ENCODE results near the gene REPIN1.

REPIN1 gene

DNA sequence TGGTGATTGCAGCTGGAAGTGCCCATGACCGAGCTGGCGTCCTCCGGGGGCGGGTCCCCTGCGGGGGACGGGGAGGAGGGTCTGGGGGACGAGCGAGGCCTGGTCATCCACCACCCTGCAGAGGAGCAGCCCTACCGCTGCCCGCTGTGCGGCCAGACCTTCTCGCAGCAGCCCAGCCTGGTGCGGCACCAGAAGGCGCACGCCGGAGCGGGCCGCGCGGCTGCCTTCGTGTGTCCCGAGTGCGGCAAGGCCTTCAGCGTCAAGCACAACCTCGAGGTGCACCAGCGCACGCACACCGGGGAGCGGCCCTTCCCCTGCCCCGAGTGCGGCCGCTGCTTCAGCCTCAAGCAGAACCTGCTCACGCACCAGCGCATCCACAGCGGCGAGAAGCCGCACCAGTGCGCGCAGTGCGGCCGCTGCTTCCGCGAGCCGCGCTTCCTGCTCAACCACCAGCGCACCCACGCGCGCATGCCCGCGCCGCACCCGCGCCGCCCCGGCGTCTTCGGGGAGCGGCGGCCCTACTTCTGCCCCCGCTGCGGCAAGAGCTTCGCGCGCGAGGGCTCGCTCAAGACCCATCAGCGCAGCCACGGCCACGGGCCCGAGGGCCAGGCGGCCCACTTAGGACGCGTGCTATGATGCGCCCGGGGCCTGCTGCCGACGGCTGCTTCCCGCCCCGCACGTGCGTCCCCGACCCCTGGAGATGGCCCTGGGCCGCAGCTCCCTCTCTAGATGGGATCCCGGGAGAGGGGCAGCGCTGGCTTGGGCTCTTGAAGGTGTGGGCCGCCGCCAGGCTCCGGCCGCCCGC is 39.2 kb downstream of the REPIN1 start:
- ATAC-seq, result no peak
- no peak overlapping the region for H3K27ac Mint-ChIP-seq
- H3K4me1 Mint-ChIP-seq, result peaks cover 48% of the 10 kb centered on the region
- no peak overlapping the region for H3K4me3 Mint-ChIP-seq
- H3K27me3 Mint-ChIP-seq, result no peaks in the 10 kb centered on the region
- no peak for DNase-seq
- no peaks in the 10 kb centered on the region for H3K9me3 Mint-ChIP-seq

DNA sequence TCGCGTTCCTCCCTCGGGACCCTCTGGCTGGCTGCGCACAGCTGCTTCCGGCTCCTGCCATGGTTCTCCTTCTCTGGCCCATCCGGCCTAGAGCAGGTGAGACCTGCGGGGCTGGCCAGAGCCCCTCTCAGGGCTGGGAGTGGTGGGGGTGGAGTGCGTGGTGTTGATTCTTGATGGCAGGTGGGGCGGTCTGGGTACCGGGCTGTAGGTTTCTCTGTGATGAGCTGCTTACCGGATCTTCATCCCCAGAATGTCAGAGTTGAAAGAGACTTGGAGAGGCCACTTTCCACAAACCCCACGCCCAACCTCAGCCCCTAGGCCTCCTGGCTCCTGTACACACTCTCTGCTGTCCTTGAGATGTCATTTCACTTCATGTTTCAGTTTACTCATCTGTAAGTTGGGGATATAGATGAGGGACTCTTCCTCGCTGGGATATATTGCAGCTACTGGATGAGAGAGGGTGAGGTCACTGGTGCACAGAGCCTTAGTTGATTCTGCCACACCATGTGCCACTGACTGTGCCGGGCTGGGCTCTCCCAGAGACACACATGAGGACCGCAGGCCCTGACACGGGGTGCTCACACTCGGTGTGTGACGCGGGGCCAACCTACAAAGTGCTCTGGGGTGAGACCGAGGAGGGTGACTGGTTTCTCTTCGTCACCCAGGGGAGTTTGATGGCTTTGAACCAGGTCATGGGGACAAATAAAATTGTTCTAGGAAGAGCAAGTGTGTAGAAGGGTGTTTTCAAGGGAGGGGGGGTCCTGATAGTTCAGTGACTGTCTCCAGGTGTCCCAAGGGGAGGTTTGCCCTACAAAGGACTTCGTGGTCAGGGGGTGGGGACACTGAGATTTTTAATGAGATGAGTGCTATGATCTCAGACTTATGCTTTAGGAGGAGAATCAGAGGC is 40.0 kb downstream of the REPIN1 start:
- Mint-ChIP-seq H3K9me3 (no peaks in the 10 kb centered on the region), H3K27me3 (no peaks in the 10 kb centered on the region), H3K4me1 (peaks cover 39% of the 10 kb centered on the region), H3K4me3 (no peak overlapping the region), H3K27ac (peak overlapping the region; percentile 12 to 69)
- DNase-seq, result no peak
- no peak for ATAC-seq

DNA sequence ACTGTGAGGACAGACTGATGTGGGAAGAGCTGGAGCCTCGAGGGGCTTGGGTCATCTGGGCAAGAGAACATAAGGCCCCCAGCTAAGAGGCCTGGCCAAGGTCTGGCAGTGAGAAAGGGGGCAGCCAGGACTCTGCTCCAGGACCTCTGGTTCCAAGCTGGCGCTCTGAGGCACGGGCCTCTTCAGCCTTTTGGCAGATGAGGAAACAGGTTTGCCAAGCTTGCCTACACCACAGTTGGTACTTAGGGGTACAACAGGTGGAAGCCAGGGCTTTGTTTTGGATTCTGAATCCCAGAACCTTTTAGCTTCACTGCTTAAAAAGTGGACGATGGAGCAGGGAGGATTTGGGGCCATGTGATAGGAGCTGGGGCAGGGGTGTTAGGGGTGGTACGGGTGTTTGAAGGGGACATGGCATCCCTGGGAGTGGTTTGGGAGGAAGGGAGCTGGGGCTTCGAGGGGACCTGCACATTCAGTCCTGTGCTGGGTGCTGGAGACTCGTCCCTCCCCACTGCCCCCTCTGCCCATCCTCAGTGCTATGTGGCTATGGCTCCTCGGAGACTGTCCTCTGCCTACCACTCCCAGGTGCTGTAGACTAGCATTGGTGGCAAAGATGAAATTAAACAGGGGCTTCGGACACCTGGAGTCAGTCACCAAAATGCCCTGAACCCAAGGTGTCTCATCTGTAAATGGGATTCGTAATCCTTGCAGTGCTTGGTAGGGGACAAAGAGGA is 40.8 kb downstream of the REPIN1 start:
- peaks cover 33% of the 10 kb centered on the region for H3K4me1 Mint-ChIP-seq
- H3K9me3 Mint-ChIP-seq, result no peaks in the 10 kb centered on the region
- no peak for ATAC-seq
- no peaks in the 10 kb centered on the region for H3K27me3 Mint-ChIP-seq
- DNase-seq, result no peak
- H3K27ac Mint-ChIP-seq, result peak overlapping the region in 1 of 2 donors; percentile 69
- no peak overlapping the region for H3K4me3 Mint-ChIP-seq

DNA sequence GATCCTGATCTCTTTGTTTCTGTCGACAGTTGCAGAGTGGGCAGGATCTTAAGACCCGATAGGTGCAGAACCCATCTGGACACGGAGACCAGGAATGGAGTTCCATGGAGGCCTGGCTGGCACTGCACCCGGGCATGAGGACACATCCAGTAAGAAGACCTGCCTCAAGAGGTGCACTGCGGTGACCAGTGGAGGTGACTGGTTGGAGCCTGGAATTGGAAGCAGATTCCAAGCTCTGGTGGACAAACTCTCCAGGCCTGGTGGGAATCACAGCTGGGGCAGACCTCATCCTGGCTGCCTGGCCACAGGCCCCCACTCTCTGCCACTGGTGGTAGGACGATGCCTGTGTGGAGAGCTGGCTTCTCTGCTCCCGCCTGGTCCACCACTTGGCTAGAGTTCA is 41.5 kb downstream of the REPIN1 start:
- Mint-ChIP-seq H3K27ac (no peak overlapping the region), H3K27me3 (no peaks in the 10 kb centered on the region), H3K4me3 (no peak overlapping the region), H3K9me3 (no peaks in the 10 kb centered on the region), H3K4me1 (peaks cover 34% of the 10 kb centered on the region)
- DNase-seq, result no peak
- no peak for ATAC-seq

DNA sequence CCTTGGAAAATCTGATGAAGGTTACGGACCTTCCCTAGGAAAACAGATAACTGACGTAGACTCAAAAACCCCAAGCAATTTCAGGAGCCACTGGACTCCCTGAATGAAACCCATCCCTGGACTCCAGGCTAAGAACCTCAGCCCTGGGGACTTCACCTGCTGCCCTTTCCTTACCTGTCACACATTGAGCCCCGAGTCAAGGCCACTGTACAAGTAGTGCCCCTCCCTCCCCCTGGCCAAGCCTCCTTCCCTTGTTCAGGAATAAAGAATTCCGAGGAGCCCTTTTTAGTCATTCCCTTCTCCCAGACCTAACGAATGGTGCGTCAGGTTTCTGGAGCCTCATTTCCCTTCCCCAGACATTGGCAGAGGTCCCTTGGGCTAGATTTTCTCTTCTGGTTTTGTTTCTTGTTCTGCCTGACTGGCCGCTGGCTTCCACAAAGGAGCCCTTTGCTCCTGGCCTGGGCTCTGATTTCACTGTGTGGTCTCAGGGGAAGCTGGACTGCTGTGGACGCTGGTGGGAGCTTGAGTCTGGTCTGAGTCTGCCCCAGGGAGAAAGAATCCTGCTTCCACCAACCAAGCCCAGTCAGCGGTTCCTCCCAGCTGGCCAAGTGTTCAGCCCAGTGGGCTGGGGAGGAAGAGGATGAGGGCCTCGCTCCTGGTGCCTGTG is 42.2 kb downstream of the REPIN1 start:
- H3K9me3 Mint-ChIP-seq, result no peaks in the 10 kb centered on the region
- no peaks in the 10 kb centered on the region for H3K27me3 Mint-ChIP-seq
- H3K4me1 Mint-ChIP-seq, result peaks cover 30% of the 10 kb centered on the region
- no peak overlapping the region for H3K4me3 Mint-ChIP-seq
- ATAC-seq, result no peak
- no peak for DNase-seq
- H3K27ac Mint-ChIP-seq, result peak overlapping the region in 1 of 2 donors; percentile 52

DNA sequence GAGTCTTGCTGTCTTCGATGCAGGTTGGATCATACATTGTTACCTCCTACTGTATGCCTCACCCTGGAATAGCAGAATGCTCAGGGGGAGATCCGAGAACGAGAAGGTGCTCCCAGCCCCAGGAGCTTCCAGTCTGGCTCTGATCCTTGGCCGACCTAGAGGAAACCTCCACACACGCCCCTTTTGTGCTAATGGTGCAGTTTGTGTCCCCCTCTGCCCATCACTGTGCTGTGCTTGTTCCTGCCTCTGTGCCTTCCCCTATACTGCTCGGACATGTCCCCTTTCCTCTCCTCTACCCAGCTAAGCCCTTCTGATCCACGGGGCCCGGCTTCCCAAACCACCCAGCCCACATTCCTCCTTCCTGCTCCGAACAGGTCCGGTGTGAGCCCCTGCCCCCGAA is 43.0 kb downstream of the REPIN1 start:
- H3K4me1 Mint-ChIP-seq, result peaks cover 22% of the 10 kb centered on the region
- H3K27ac Mint-ChIP-seq, result peak overlapping the region in 1 of 2 donors; percentile 2
- DNase-seq (no peak), ATAC-seq (no peak)
- no peaks in the 10 kb centered on the region for H3K27me3 Mint-ChIP-seq
- H3K4me3 Mint-ChIP-seq, result no peak overlapping the region
- H3K9me3 Mint-ChIP-seq, result no peaks in the 10 kb centered on the region

DNA sequence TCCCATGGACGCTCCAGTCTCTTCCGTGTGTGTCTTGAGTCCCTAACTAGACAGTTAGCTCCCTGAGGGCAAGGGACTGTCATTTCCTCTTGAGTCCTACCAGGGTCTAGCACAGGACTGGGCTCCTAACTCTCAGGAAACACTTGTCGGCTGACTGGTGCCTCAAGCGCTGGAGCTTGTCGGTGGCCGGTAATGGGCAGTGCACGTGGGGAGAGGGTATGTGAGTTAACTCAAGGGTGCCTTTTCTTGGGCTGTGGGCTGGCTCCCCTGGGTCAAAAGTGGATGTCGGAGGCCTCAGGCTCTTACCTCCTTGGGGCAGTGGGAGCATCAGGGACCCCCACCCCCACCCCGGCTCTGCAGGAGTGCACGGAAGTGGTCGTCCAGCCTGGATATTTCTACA is 43.4 kb downstream of the REPIN1 start:
- no peak overlapping the region for H3K4me3 Mint-ChIP-seq
- ATAC-seq, result no peak

DNA sequence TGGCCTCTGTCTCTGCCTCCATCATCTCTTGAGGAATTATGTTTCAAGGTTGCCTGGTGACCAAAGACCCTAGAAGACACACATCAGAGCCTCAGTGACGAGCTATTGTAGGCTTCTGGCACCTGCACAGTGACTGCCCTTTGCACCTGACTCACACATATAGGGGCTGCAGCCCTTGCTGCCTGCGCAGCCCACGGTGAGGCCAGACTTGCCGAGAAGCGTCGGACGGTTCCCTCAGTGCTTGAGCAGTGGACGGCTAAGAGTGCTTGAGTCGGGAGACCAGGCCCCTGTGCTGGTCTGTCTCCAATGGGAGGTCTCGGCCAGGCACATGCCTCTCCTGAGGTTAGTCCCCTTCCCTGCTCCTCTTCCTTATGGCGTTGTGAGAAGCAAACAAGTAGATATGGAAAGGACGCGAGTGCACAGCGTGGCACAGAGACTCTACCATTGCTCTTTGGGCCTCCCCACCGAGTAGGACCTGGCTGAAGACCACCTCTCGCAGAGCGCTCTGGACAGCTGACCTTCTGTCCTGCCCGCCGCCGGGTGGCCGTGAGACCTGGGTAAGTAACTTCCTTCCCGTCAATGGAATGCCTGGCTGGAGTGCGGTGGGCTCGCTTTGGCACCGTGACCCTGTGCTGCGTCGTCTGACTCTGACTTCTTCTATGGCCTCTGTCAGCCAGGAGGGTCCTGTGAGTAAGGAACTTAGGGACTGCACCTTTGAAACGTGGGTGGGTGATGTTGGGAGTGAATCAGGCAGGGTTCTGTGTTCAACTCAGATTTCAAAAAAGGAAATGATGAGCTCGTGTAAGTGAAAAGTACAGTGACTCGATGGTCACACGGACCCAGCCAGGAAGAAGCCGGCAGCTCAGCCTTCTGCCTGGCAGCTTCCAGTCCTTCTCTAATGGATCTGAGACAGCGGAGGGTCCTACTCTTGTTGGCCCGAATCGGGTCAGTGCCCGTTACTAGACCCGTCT is 44.2 kb downstream of the REPIN1 start:
- ATAC-seq (no peak), DNase-seq (no peak)
- Mint-ChIP-seq H3K9me3 (no peaks in the 10 kb centered on the region), H3K4me1 (peaks cover 14% of the 10 kb centered on the region), H3K27me3 (no peaks in the 10 kb centered on the region), H3K27ac (peak overlapping the region in 1 of 2 donors; percentile 77), H3K4me3 (no peak overlapping the region)

More for the DNA sequence above, 43.4 kb downstream of the REPIN1 start:
- Mint-ChIP-seq H3K27me3 (no peaks in the 10 kb centered on the region), H3K27ac (no peak overlapping the region), H3K9me3 (no peaks in the 10 kb centered on the region), H3K4me1 (peaks cover 18% of the 10 kb centered on the region)
- no peak for DNase-seq

DNA sequence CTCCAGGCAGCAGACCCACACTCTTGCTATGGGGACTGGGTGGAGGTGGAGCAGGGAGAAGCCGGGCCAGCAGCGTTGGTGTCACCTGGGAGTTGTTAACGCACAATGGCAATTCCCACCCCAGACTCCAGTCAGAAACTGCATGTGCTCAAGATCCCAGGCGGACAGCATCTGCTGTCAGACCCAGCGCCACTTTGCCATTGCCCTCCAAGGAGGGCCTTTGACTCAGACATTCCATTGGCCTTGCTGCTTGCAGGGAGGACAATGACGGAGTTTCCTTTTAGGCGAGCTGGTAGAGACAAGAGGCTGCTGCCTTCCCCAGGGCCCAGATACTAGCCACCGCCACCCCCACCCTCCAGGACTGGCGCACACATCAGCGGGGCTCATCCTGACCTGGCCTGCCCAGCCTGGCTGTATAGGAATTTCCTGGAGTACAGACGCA is 45.0 kb downstream of the REPIN1 start:
- no peak for ATAC-seq
- Mint-ChIP-seq H3K27ac (no peak overlapping the region), H3K9me3 (no peaks in the 10 kb centered on the region), H3K4me3 (no peak overlapping the region), H3K27me3 (no peaks in the 10 kb centered on the region), H3K4me1 (peaks cover 11% of the 10 kb centered on the region)
- DNase-seq, result no peak

DNA sequence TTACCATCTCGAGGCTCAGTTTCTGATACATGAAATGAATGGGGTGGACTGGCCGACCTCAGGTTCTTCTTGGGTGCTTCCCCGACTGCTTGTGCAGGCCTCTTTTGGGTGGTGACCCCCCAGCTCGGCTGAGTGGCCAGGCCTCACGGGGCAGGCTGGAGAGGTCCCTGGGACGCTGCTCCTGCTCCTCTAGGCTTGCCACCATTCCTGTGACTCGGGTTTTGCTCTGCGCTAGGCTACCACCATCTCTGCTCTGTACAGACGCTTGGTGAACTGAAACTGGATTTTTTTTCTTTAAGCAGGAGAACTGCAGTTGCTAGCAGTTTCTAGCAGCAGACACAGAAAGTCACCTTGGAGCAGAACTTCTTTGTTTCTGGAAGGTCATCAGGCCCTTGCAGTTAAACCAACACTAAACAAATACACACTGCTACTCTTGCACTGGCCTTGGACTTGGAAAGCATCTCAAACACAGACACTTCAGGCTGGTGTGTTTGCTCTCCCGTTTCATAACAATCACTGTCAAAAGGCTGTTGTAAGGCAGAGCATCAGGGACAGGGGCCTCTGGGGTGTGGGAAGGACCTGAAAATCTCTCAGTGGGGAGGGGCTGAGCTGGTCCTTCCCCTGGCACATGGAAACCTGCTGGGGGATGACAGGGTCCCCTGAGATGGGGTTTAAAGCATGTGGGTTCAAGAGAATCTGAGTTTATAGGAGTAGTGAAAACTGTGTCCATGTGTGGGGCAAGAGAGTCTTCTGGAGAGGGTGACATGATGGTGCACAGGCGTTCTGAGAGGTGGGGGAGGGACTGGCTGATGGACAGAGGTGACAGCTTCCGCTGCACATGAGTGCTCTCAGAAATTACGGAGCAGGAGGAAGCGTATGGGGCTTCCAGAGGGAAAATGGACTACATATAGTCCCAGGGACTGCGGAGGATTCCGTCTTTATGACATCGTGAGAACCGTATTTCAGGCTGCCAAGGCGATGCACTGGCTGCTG is 46.8 kb downstream of the REPIN1 start:
- no peak for ATAC-seq
- H3K27ac Mint-ChIP-seq, result no peak overlapping the region
- H3K4me3 Mint-ChIP-seq, result no peak overlapping the region

DNA sequence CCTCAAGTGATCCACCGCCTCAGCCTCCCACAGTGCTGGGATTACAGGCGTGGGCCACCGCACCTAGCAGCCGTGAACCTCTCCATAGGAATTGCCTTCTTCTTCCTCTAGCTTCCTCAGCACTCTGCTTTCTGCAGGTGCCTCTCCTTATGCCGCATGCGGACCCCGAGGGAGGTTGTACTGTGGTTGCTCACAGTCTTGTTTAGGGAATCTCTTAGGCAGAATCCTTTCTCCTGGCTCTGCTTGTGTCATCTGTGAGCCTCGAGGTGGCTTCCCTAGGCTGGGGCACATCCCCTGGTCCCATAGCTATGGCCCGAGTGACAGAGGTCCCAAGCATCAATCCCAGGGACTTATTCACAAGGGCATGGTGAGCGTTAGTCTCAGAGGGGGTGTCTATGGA is 48.6 kb downstream of the REPIN1 start:
- Mint-ChIP-seq H3K4me1 (peaks cover 21% of the 10 kb centered on the region), H3K27me3 (no peaks in the 10 kb centered on the region), H3K9me3 (no peaks in the 10 kb centered on the region), H3K27ac (no peak overlapping the region), H3K4me3 (no peak overlapping the region)
- no peak for ATAC-seq
- DNase-seq, result no peak

More for the DNA sequence above, 46.8 kb downstream of the REPIN1 start:
- no peaks in the 10 kb centered on the region for H3K27me3 Mint-ChIP-seq
- no peaks in the 10 kb centered on the region for H3K9me3 Mint-ChIP-seq
- peaks cover 11% of the 10 kb centered on the region for H3K4me1 Mint-ChIP-seq
- no peak for DNase-seq

DNA sequence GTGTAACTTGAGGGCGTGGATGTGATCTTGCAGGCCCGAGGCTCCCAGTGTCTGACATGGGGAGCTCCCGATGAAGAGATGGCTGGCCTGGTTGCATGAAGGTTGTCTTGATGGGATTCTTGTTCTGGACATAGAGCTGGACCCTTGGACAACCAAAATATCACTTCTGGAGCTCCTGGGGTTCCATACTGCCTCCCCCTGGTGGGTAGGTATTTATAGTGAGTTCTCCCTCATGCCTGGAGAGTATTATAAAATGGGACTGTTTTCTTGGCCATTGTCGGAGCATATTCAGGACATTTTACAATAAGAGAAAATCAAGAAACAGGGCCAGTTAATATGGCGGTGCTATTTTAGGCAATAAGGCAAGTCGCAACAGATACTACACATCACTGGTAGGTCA is 49.2 kb downstream of the REPIN1 start:
- H3K4me3 Mint-ChIP-seq, result no peak overlapping the region
- ATAC-seq (no peak), DNase-seq (no peak)
- peaks cover 21% of the 10 kb centered on the region for H3K4me1 Mint-ChIP-seq
- H3K27me3 Mint-ChIP-seq, result no peaks in the 10 kb centered on the region
- no peaks in the 10 kb centered on the region for H3K9me3 Mint-ChIP-seq
- H3K27ac Mint-ChIP-seq, result no peak overlapping the region

DNA sequence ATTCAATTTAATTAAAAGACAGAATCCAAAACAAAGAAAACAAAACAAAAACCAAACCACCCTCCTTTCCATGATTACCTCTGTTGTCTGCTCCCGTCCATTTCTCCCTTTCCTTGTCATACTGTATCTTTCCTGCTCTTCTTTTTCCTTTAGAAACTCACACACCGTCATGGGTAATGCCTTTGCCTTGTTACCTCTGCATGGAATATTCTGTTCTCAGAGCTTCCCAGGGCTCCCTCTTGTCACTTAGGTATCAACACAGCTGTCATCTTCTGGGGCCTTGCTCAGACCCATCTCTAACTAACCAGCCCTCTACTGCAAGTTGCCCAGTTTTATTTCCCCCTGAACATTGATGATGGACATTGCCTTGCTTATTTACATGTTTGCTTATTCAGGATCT is 51.6 kb downstream of the REPIN1 start:
- DNase-seq (no peak), ATAC-seq (no peak)
- H3K4me1 Mint-ChIP-seq, result peaks cover 15% of the 10 kb centered on the region
- H3K27me3 Mint-ChIP-seq, result no peaks in the 10 kb centered on the region
- no peak overlapping the region for H3K4me3 Mint-ChIP-seq
- H3K9me3 Mint-ChIP-seq, result no peaks in the 10 kb centered on the region
- H3K27ac Mint-ChIP-seq, result no peak overlapping the region

Data from stimulated activated naive CD8-positive, alpha-beta T cell treated with anti-CD3 and anti-CD28 coated beads, Interleukin-15, amount 100 ng/mL, for 72 hours (primary cell).